A549 treated with CORT108297 at 1 μM for 4 hours (cell line): ENCODE data around the gene PLOD1. TPM values are rescaled to one million over a fixed set of nuclear protein-coding genes. Genes with fewer than 3 reads are reported as not detected.

ENCODE experiments used
- total RNA-seq: library from RNA; stranded (reverse); fragments of 200-300 nt; extraction: Qiagen RNA extraction; gene quantifications from 5 replicates; pipeline ENCODE4 v1.2.3, GENCODE V29; 2022

Gene PLOD1
- 69.8 to 85.5 TPM (median 83.1 TPM) in 5 replicates for total RNA-seq

GRCh38 chr1:11934302-11935056 lies at the start of gene PLOD1:
PLOD1 (plus strand) TSS chr1:11934717; CDS start chr1:11934780, 63 bp downstream.

GRCh38 chr1:11979851-11980675 lies 45.5 kb downstream of the PLOD1 start, which contains the start of gene MFN2:
MFN2 (plus strand) TSS chr1:11980444; CDS start chr1:11989169, 8,725 bp downstream.

Other genes starting within 250 kb of the PLOD1 start
- gene DRAXIN, start 243.0 kb upstream of the PLOD1 start, total RNA-seq, result 0.07 to 0.17 TPM (median 0.08 TPM) in 5 replicates
- 73.2 to 113 TPM (median 102 TPM) in 5 replicates for gene AGTRAP, start 198.6 kb upstream of the PLOD1 start, total RNA-seq
- 0.09 TPM in 1 of 5 replicates, not detected in the others for gene C1orf167, start 172.5 kb upstream of the PLOD1 start, total RNA-seq
- 3.8 to 5.2 TPM (median 4.3 TPM) in 5 replicates for gene MTHFR, start 128.8 kb upstream of the PLOD1 start, total RNA-seq
- gene CLCN6, start 128.5 kb upstream of the PLOD1 start, total RNA-seq, result 4.6 to 7.8 TPM (median 6.3 TPM) in 5 replicates
- not detected in 5 replicates for gene NPPA, start 86.9 kb upstream of the PLOD1 start, total RNA-seq
- 0.47 TPM in 1 of 5 replicates, not detected in the others for gene NPPB, start 75.8 kb upstream of the PLOD1 start, total RNA-seq
- 28.8 to 49.5 TPM (median 47.7 TPM) in 5 replicates for gene KIAA2013, start 8.3 kb upstream of the PLOD1 start, total RNA-seq
- gene MFN2, start 45.7 kb downstream of the PLOD1 start, total RNA-seq, result 31.1 to 35.1 TPM (median 34.7 TPM) in 5 replicates
- 10.9 to 18.9 TPM (median 15.2 TPM) in 5 replicates for gene MIIP, start 84.8 kb downstream of the PLOD1 start, total RNA-seq
- gene TNFRSF8, start 128.6 kb downstream of the PLOD1 start, total RNA-seq, result 0.06 to 0.12 TPM (median 0.08 TPM) in 5 replicates
- 0.21 to 0.47 TPM (median 0.35 TPM) in 5 replicates for gene TNFRSF1B, start 232.3 kb downstream of the PLOD1 start, total RNA-seq